Measurements from ENCODE around the gene HTR4.

DNA sequence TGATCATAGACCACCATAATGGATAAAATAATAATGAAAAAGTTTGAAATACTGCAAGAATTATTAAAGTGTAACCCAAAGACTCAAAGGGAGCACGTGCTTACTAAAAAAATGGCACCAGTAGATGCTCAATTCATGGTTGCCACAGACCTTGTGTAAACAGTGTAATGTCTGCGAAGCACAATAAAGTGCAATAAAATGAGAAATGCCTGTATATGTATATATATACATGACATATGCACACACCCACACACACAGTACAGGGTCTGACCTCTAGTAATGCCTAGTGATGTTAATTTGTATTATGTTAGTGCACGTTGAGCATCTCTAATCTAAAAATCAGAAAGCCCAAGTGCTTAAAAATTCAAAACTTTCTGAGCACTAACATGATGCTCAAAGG lies 218.3 kb downstream of the HTR4 start:
- TF ChIP-seq, protein P1, sequence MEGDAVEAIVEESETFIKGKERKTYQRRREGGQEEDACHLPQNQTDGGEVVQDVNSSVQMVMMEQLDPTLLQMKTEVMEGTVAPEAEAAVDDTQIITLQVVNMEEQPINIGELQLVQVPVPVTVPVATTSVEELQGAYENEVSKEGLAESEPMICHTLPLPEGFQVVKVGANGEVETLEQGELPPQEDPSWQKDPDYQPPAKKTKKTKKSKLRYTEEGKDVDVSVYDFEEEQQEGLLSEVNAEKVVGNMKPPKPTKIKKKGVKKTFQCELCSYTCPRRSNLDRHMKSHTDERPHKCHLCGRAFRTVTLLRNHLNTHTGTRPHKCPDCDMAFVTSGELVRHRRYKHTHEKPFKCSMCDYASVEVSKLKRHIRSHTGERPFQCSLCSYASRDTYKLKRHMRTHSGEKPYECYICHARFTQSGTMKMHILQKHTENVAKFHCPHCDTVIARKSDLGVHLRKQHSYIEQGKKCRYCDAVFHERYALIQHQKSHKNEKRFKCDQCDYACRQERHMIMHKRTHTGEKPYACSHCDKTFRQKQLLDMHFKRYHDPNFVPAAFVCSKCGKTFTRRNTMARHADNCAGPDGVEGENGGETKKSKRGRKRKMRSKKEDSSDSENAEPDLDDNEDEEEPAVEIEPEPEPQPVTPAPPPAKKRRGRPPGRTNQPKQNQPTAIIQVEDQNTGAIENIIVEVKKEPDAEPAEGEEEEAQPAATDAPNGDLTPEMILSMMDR (optimal IDR thresholded peaks at IDR 0.05 in 1 of 3, IDR thresholded peaks at IDR 0.05 in 1 of 3, conservative IDR thresholded peaks at IDR 0.05 in 1 of 3; ENCODE audit: extremely low read depth in 1 of 3, insufficient read depth in 2 of 3, low read length in 3 of 3), result no peak
- no peak for TF ChIP-seq EZH2 (IDR thresholded peaks at IDR 0.05; ENCODE audit: low read length)

Measured in keratinocyte (primary cell).